ENCODE data around the gene AP1AR.
A peak's percentile ranks its signal among the peaks of the same experiment; 100 is the strongest.

DNA sequence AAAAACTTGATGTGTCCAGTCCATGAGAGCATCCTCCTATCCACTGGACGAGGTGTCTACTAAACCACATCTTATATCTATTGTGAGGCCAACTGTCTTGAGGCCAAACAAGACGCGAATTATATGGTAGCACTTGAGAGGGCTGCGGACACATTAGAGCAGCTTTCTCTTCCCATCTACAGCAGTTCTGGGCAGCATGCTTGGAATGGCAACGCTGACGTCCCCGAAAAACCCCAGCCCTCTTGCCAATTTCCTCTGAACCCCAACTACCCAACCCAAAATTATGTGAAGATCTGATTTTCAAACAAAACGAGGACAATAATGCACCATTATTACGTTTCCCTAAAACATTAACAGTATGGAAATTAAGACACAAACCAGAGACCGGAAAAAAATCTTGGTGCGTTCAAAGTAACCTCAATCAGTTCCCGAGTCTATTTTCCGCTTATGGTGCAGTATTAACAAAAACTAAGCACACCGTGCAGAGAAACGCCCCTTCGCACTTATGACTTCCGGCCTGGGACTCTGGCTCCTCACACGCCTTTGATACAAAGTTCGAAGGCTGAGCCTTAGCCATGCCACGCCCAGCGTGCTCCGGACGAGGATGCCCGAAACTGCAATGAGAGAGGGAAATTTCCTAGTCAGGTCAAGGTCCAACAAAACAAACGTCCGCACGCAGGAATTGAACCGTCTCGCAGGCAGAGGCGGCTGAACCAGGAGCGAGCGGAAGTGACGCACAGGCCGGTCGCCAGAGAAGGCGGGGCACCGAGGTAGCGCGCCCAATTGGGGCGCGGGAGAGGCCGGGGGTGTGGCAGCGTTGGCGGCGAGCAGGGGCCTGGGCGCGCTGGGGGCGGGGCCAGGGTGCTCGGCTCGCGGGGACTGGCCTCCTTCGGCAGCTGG is 458 bp upstream of the AP1AR start:
- TF ChIP-seq CTCF (IDR thresholded peaks at IDR 0.05) = no peak
- TF ChIP-seq POLR2AphosphoS5 (IDR thresholded peaks at IDR 0.05) = peak in 2 of 3 donors; percentile 16 to 78

All from suprapubic skin (tissue), 3 donors.